RPMI7951 (cell line): ENCODE results near the gene HPSE2. TPM values are rescaled to one million over a fixed set of nuclear protein-coding genes. Genes with fewer than 3 reads are reported as not detected.

ENCODE experiments used
- DNase-seq: peaks from one replicate; pipeline ENCODE4 v3.0.0-alpha.2; 2012; ENCODE audit warnings: low read depth
- total RNA-seq: library from RNA; depleted of rRNA; stranded (reverse); fragments of >200 nt; shearing (Covaris generic); gene quantifications from 2 replicates; pipeline ENCODE4 v1.2.3, GENCODE V29; 2014

The HPSE2 gene
- total RNA-seq, 1 experiment from 2014 or later: not detected

DNA sequence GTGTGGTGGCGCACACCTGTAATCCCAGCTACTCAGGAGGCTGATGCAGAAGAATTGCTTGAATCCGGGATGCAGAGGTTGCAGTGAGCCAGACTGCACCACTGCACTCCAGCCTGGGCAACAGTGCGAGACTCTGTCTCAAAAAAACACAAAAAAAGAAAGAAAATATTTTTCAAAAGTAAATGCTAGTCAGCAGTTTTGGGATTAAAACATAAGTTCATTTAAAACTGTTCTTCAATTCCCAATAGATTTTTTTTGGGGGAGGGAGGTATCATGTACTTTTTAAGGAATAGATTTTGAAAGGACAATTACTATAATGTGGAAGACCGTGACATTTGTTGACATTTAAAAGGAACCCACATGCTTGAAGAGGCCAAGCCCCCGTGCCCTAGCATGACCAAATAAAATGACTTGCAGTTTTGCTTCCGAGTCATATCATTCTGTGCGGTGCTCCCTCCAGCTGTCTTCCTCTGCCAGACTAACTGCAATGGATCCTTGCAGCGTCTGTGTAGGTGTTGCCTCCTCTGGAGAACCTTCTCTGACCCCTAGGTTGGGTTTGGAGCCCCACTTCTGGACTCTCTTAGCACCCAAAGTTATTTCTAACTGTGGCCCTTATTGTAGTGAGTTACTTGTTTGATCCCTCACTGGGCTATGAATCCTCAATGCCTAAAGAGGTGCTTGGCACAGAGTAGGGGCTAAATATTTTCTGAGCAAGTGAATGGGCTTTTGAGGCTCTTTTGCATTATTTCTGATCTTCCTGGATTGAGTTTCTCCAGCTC lies 771.5 kb downstream of the HPSE2 start:
- DNase-seq: no peak

DNA sequence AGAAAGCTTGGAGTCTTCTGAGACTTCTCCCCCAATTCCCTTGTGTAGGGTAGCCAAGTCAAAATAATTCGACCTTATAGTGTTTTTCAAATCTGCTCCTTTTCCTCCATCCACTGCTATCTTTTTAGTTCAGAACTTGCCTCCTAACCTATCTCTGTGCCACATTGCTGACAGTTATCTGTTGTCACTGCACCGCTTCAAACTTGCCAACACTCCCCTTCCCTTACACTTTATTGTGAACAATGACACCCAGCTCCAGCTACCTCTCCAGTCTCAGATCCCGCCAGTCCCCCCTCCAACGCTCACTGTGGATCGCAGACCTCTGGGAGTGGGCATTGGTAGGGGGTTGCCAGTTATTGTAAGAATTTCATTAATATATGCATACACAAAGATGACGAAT lies 772.6 kb downstream of the HPSE2 start:
- no peak for DNase-seq

DNA sequence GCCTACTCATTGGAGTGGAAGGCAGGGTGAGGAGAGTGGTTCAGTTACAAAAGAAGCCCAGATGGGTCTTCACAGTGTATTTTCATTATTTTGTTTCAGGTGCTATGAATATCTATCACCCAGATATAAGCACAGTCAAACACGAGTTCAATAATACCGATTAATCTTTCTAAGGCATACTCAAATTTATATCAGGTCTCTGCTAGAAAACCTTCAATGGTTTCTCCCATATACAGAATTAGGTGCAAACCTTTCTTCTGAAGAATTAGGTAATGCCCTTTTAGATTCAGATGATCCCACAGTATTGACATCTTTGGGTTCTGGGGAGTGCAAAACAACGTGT lies 774.2 kb downstream of the HPSE2 start:
- DNase-seq: no peak

DNA sequence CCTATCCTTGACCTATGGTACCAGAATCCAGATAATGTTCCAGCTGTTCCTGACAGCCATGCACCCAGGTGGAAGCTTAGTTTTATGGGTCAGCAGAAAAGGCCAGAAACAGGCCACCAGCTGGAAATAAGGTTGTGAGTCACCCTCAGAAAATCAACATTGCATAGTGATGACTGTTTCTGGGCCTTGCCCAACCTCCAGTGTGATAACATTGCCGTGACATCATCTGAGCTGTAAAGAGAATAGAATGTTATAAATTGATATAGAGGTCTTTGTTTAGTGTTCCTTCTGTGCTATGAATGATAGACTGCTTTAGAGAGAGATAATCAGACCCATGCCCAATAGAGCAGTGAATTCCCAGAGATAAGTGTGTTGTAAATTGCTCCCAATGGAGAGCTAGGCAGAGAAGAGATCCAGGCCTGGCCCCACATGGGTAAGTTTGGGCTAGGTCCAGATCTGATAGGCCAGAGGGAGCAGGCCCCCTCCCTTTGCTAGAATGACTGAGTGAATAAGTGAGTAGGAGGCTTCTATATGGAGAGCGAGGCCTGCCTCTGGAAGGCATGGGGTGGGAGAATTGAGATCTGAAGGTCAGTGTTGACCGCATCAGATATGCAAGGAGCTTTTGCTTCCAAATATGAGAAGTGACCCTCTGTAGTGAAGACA lies 774.7 kb downstream of the HPSE2 start:
- peak; percentile 90 for DNase-seq

DNA sequence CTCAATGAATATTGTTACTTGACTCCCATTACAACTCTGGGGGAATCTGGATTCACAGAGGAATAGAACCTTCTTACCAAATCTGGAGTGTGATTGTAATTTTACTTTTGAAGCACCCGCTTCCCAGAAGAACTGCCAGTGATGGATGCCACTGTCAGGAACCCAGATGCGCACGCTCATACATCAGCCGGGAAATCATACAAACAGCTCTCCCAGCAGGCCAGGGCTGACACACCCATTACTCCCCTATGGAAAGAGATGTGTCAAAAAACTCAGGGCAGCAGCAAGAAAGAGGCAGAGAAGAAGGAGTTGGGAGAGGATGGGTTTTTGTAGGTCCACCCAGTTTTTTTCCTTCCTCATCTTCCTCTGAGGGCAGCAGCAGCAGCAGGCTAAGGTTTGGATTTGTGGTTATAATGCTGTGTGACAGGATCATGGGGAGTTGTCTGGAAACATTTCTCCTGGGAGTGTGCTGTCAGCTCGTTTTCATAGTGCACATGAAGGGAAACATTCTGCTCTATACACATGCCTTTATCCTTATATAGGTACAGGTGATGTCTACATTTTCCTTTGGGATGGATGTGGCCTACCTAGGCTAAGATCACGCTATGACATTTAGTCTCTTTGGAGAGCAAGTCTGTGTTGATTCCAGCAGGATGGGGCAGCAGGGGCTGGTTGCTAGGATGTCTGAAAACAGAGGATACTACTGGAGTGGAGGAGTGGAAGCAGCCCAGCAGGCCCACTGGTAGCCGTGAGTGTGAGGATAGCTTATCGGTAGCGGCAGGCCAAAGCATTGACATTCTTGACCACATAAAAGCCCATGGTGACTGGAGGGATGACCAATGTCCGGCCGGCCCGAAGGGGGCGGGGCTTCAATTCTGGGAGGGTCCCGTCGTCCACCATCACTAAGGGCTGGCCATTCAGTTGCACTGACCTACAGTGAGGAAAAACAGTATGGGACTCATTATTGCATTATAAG lies 776.6 kb downstream of the HPSE2 start:
- no peak for DNase-seq

DNA sequence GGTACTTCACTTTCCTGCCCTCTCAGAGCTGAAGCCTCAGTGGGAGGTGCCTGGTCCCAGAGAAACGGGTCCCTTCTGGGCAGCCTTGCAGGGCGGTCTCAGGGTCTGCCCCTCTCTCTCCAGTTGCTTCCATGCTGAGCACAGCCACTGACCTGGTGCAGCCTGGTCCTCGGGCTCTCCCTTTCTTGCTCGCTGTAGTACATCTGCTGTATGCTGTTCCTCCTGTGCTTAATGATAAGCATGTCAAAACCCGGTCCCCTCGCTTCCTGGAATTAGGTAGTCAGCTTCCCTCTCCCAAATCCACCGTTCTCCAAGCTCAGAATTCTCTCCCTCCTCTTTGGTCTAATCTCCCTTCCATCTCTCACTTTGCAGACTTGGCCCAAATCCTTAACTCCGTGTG lies 777.9 kb downstream of the HPSE2 start:
- DNase-seq: no peak

DNA sequence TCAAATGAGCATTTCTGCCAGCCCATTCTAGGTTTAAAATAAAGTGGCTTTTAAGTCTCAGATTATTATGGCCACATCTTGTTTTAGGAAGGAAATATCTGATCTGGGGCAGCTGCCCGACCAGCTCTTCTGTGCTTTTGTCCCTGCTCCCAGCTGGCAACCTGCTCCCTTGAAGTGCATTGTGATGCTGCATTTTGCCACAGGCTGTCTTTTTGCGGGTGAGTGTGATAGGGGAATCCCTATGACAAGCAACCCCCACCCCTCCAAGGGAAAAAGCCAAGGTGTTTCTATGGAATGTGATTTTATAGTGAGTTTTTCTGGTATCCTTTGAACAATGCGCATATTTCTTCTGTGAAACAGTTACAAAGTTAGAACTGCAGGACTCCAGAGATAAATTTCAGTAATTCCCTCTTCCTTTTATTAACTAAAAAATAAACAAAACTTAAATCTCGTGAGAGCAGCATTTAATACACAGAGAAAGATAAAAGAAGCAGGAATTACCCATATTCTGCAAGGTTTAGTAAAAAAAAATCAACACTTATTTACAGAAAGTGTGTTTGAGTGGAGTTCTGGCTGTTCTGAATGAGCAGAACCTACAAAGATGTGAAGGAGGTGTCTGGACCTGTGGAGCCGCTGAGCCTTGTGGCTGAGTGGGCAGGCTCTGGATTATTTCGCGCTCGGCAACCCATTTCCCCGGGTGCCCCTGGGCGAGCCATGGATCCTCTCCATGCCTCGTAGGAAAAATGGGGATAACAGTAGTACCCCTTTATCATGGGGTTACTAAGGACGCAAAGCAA lies 778.8 kb downstream of the HPSE2 start:
- no peak for DNase-seq

DNA sequence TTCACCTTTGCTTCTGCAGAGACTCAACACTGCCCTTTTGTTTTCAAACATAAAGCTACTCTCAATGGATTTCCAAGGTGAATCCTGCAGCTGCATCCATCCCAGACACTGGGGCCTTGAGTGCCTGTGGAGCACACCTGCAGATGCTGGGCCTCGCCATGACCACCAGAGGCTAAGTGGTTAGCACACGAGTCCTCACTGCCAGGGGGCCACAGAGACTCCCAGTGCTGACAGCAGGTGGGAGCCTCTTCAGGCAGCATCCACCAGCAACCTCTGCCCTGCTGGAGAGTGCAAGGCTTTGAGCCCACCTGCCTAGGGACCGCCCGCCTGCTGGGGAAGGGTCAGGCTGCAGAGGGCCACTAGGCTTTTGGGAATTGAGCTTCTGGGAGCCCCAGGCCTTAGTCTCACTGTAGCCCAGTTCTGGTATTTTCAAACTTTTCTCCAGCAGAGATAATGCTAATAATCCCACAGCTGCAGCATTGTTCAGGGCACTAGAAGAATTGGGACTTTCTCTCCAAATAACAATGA lies 779.5 kb downstream of the HPSE2 start:
- DNase-seq: no peak

DNA sequence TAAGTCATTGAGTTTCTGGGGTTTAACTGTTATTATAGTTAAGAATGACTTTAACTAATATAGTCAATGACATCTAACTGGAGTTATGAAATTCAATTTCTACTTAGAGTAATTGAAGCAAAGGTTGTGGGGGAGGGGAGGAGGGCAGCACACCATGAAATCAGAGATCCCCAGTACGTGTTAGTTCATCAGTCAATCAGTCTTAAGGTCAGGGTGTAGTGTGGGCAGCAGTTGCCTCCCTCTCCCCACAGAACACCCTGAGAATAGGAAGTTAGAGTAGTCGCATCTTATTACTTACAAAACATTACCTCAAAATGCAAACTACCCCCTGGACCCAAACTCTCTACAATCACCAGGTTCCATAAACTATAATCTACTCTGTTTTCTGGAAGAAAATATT lies 781.9 kb downstream of the HPSE2 start:
- DNase-seq: no peak

DNA sequence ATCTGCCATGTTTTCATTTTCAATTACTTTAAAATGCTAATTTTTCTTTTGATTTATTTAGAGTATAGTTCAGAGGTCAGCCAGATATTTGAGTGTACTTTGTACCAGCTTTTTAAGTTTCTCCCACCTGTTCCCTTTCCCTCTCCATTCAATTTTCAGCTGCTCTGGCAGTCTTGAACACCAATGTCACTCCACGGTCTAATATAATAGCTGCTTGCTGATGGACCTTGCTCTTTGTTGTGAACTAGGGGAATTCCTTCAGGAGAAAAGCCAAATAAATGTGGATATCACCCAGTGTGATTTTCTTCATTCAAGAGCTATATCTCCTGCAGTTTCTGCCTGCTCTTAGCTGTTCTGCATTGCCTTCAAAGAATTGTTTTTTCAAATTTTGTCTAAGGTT lies 785.0 kb downstream of the HPSE2 start:
- DNase-seq: no peak

DNA sequence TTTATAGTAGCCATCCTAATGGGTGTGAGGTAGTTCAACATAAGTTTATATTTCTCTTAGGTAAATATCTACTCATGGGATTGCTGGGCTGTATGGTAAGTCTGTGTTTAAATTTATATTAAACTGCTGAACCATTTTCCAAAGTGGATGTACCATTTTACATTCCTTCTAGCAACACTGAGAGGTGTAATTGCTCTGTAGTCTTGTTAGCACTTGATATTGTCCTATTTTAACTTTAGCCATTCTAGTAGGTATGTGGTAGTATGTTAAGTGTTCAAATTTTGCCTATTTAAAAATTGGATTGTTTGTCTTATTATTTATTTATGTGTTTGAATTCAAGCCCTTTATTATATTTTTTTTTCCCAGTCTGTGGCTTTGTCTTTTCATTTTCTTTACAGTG lies 786.4 kb downstream of the HPSE2 start:
- DNase-seq: no peak

DNA sequence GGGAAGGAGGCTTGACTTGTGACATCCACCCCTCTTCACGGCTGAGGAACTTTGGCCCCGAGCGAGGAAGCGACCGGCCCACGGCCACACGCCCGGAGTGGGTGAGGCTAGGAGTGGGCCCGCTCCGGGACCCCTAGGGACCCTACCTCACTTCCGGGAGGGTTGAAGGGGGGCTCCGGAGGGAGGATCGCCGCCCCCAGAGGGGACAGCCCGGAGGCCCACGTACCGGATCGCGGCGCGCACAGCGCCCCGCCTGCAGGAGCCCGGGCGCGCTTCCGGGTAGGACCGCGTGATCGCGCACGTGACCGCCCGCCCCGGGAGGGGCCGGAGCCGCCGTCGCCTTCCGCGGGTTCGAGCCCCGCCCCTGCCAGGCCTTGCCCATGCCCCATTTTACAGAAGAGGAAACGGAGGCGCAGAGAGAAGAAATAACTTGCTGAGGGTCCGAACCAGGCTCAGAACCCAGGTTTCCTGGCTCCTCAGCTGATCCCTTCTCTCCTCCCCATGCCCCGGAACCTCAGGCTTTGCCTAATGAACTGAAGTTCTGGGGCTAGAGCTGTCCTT lies 788.9 kb downstream of the HPSE2 start, which contains the start of gene HPS1:
Gene HPS1 (minus strand): TSS at position 275 of the 561 bp plus-strand sequence. CDS start 3,695 bp downstream, outside the sequence.
- DNase-seq: peak; percentile 59

DNA sequence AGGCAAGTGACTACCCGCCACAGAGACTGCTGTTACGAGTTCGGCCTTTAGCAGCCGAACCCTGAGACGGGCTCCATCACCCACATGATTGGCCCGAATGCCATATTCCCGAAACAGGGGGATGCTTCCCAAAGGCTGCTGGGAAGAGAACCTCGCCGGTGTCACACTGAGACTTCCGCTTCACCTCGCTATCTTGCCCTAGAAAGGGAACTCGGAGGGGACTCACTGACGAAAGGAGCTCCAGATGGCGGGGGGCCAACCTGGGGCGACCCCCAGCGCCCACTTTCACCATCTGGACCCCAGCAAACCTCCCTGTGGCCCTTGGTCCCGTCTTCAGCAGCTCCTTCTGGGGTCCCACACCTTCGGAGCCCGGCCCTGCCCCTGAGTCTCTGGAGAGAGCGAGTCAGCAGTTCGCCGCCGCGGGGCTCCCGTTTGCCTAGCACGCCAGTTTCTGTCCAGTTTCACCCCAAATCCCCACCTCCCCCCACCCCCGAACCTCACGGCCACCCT lies 789.4 kb downstream of the HPSE2 start:
- peak; percentile 23 for DNase-seq

DNA sequence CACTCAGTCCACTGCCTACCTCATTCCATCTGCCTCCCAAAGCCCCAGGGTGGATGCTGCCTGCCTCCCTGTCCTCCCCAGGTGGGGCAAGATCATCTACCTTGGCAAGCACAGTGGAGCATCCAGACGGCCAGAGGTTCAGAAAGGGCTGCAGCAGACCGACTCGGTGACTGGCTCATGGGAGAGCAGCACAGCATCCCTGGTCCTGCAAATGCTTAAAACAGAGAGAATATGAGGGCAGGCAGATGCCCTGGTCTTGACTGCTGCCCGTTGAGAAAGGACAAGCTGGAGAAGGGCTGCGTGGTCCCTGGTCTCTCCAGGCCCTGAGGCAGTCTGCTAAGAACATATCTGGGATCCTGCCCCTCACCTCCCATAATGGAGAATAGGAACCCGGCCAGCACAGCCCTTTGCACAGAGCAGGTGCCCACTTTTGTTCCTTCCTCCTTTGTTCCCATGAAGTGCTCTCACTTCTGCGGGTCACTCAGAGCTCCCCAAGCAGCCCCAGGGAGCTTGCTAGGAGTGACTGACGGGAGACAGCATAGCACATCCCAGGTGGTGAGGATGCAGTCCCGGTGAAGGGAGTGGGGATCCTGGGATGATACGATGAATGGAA lies 790.3 kb downstream of the HPSE2 start:
- DNase-seq: no peak

DNA sequence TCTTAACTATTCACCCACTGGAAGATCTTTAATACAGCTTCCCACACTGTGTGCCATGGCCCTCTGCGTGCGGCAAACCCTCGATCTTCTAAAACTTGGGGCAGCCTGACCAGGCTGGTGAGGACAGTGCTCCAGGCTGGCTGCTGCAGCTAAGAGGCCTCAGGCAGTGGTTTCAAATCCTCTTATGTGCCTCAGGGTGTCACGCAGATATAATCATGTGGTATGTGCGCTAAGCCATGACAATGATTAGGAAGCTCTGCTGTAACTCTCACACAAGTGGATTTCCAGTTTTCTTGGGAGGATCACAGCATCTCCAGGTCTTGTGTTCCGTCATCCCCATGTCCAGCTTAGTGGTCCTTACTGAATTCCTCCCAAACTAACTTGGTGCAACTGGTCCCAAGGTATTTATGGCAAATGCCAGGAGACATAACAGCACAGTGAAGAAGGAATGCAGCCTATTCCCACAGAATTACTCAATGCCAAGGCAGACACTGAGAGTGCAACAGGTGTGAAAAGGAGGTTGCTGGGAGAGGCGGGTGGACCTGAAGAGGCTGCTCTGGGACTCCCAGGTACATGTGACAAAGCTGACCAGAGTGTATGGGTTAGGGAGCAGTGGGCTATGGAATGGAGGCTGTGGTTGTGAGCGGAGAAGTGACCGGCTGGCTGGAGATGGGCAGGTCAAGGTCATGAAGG lies 791.2 kb downstream of the HPSE2 start:
- DNase-seq: no peak

DNA sequence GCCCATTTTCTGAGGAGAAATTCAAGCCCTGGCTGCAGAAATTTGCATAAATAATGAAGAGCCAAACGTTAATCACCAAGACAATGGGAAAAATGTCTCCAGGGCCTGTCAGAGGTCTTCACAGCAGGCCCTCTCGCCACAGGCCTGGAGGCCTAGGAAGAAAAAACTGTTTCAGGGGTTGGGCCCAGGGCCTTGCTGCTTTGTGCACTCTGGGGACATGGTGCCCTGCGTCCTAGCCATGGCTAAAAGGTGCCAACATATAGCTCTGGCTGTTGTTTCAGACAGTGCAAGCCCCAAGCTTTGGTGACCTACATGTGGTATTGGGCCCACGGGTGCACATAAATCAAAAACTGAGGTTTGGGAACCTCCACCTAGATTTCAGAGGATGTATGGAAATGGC lies 796.9 kb downstream of the HPSE2 start:
- no peak for DNase-seq

DNA sequence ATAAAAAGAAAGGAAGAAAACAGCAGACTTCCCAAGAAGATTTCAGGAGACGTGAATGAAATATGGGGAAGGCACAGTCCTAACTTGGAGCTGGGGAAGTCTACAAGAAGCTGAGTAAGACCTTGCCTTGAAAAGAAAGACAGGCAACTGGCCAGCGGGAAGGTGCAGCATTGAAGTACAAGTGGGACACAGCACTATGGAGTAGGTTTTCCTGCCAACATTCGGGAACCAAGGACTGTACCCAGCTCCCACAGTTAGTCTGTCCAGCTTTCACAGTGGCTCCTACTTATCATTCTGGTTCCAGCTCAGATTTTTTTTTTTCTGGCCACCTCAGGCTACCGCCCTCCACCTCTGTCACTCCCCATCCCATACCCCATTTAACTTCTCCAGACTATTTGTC lies 798.9 kb downstream of the HPSE2 start:
- DNase-seq: no peak

DNA sequence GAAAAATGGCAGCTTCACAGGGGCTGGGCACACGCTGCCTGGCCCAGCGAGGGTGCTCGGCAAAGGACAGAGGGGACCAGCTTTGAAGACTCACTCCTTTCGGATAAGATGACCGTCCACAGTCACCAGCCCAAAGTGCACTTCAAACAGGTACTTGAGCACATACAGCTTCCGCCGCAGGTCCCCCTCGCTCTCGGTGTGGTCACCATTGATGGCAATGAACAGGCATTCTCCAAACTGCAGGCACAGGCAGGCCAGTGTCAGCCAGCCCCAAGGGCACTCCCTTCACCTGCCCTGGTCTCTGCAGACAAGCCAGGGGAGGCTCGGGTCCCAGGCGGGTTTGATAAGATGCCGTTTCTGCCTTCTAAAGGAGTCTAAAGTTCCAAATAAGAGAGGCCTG lies 800.5 kb downstream of the HPSE2 start:
- no peak for DNase-seq

DNA sequence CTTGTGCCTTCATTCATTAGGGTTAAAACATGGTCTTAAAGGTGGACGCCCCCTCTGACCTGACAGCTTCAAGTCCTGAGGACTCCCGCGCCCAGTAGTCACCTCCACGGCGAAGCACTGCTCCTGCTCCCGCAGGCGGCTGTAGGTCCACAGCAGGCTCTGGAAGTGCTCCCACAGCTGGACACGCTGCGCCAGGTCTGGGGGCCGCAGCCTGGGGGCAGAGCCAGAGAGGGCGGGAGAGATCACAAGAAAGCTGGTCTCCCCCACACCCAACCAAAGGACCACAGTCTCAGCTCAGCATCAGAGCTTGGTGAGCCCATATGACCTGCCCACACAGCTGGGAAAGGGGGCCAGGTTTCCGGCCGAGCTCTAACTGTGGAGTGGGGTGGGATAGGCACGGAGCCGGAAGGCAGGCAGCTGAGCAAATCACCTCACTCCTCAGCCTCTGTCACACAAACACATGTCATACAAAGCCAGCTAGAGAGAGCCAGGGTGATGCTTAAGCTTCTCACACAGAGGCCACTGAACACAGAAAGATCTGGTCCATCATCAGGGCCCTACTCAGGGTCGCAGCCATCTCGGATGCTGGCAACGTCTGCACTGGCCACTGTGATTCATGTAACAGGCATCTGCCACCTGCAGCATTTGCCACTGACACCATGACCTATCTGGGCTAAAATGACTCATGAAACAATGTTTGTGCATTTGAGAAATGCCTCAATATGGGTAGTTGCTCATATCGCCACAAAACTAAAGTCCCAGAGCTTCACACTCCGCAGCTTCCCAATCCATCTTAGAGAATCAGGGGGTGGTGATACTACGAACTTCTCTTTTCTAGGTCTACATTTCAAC lies 801.5 kb downstream of the HPSE2 start:
- peak; percentile 69 for DNase-seq
